Neural cell (in vitro differentiated cells): Measurements from ENCODE around the gene RGS17. TPM values are rescaled to one million over a fixed set of nuclear protein-coding genes. Genes with fewer than 3 reads are reported as not detected.

ENCODE experiments used
- H2AFZ ChIP-seq: fragments of 200-600, 300-800 bp; sonication (generic), shearing (Covaris generic); 2 replicates; pipeline ENCODE4 v1.6.0; 2014; ENCODE audit warnings: low read depth, mild to moderate bottlenecking, antibody characterized with exemption, low read length, moderate library complexity
- H3F3A ChIP-seq: fragments of 200-600 bp; shearing (Covaris generic); 2 replicates; pipeline ENCODE4 v1.6.1; 2016; ENCODE audit warnings: mild to moderate bottlenecking, moderate library complexity, mixed read lengths, antibody characterized with exemption, low read length; ENCODE audit not compliant: insufficient read depth, poor library complexity, severe bottlenecking
- H3K27ac ChIP-seq: fragments of 200-600, 300-800 bp; sonication (generic), shearing (Covaris generic); 2 replicates; pipeline ENCODE4 v1.5.1; 2014; ENCODE audit warnings: mild to moderate bottlenecking, low read length, moderate library complexity
- H3K27me3 ChIP-seq: fragments of 300-800, 200-600 bp; sonication (generic), shearing (Covaris generic); 2 replicates; pipeline ENCODE4 v1.6.0; 2014; ENCODE audit warnings: mild to moderate bottlenecking, low read depth, low read length, moderate library complexity; ENCODE audit not compliant: insufficient read depth
- H3K36me3 ChIP-seq: fragments of 300-800, 200-600 bp; sonication (generic), shearing (Covaris generic); 2 replicates; pipeline ENCODE4 v1.5.1; 2014; ENCODE audit warnings: mild to moderate bottlenecking, antibody characterized with exemption, low read length, moderate library complexity; ENCODE audit not compliant: insufficient read depth
- H3K4me2 ChIP-seq: fragments of 300-800, 200-600 bp; sonication (generic), shearing (Covaris generic); 2 replicates; pipeline ENCODE4 v1.6.0; 2014; ENCODE audit warnings: mild to moderate bottlenecking, low read length
- H3K4me3 ChIP-seq: fragments of 300-800, 200-600 bp; sonication (generic), shearing (Covaris generic); 2 replicates; pipeline ENCODE4 v1.5.1; 2014; ENCODE audit warnings: mild to moderate bottlenecking, low read length, moderate library complexity
- H3K79me2 ChIP-seq: fragments of 200-600 bp; shearing (Covaris generic); replicated peaks from 2 replicates; pipeline ENCODE4 v1.6.0; 2014; ENCODE audit warnings: mild to moderate bottlenecking, low read length, moderate library complexity; ENCODE audit not compliant: insufficient read depth
- H3K9ac ChIP-seq: fragments of 300-800, 200-600 bp; sonication (generic), shearing (Covaris generic); 2 replicates; pipeline ENCODE4 v1.6.1; 2016; ENCODE audit warnings: mild to moderate bottlenecking, low read length, mixed read lengths
- H3K9me2 ChIP-seq: fragments of 200-600 bp; shearing (Covaris generic); 2 replicates; pipeline ENCODE4 v1.6.1; 2016; ENCODE audit warnings: mild to moderate bottlenecking, low read length, mixed read lengths; ENCODE audit not compliant: insufficient read depth
- H3K9me3 ChIP-seq: fragments of 200-600, 300-800 bp; sonication (generic), shearing (Covaris generic); 2 replicates; pipeline ENCODE4 v1.6.1; 2016; ENCODE audit warnings: mild to moderate bottlenecking, mixed run types, low read length, moderate library complexity, mixed read lengths
- H4K20me1 ChIP-seq: fragments of 200-600 bp; shearing (Covaris generic); 2 replicates; pipeline ENCODE4 v1.6.1; 2016; ENCODE audit warnings: mild to moderate bottlenecking, mixed run types; ENCODE audit not compliant: insufficient read depth
- CTCF ChIP-seq: fragments of 450-650 bp; IDR thresholded peaks from 2 replicates; pipeline ENCODE4 v1.5.1; 2014; ENCODE audit warnings: antibody characterized with exemption, mild to moderate bottlenecking, moderate library complexity; ENCODE audit not compliant: poor library complexity, severe bottlenecking
- EP300 ChIP-seq: fragments of 450-650 bp; conservative IDR thresholded peaks from 2 replicates; pipeline ENCODE4 v1.6.1; 2014; ENCODE audit warnings: antibody characterized with exemption, mild to moderate bottlenecking, moderate library complexity; ENCODE audit not compliant: poor library complexity, severe bottlenecking
- EZH2 ChIP-seq: fragments of 200-600, 300-800 bp; shearing (Covaris generic), sonication (generic); IDR thresholded peaks from 2 replicates; pipeline ENCODE4 v1.6.1; 2014; ENCODE audit warnings: antibody characterized with exemption, low read length, borderline replicate concordance, mild to moderate bottlenecking; ENCODE audit not compliant: insufficient read depth, poor library complexity, severe bottlenecking
- MXI1 ChIP-seq: fragments of 450-650 bp; conservative IDR thresholded peaks from 2 replicates; pipeline ENCODE4 v1.6.1; 2014; ENCODE audit warnings: antibody characterized with exemption, mild to moderate bottlenecking; ENCODE audit not compliant: poor library complexity, severe bottlenecking
- POLR2AphosphoS5 ChIP-seq: IDR thresholded peaks from 2 replicates; pipeline ENCODE4 v1.6.1; 2012
- RAD21 ChIP-seq: fragments of 450-650 bp; conservative IDR thresholded peaks from 2 replicates; pipeline ENCODE4 v1.6.1; 2014; ENCODE audit warnings: antibody characterized with exemption, mild to moderate bottlenecking, moderate library complexity
- REST ChIP-seq: IDR thresholded peaks from 2 replicates; pipeline ENCODE4 v1.6.1; 2012; ENCODE audit warnings: borderline replicate concordance
- SMC3 ChIP-seq: fragments of 450-650 bp; conservative IDR thresholded peaks from 2 replicates; pipeline ENCODE4 v1.6.1; 2014; ENCODE audit warnings: antibody characterized with exemption, mild to moderate bottlenecking, moderate library complexity; ENCODE audit not compliant: poor library complexity
- TAF1 ChIP-seq: IDR thresholded peaks from 2 replicates; pipeline ENCODE4 v1.6.1; 2012; ENCODE audit warnings: low read depth
- polyA plus RNA-seq: library from polyadenylated mRNA; depleted of rRNA; stranded (reverse); fragments of >200 nt; gene quantifications from 2 replicates; pipeline ENCODE4 v1.2.3, GENCODE V29; 2014

RGS17 gene
- polyA plus RNA-seq, 1 donor from 2014 or later: 44.9 TPM

- H3K27ac ChIP-seq: no peak overlapping the region
- TF ChIP-seq CTCF (no peak), SMC3 (no peak), TAF1 (no peak), EP300 (no peak), REST (no peak), POLR2AphosphoS5 (no peak), EZH2 (no peak), MXI1 (no peak), RAD21 (no peak)
- H3K9ac ChIP-seq: no peak overlapping the region
- H3K9me3 ChIP-seq: no peaks in the 10 kb centered on the region
- H3K4me2 ChIP-seq: no peak overlapping the region
- H3K9me2 ChIP-seq: no peaks in the 10 kb centered on the region
- no peaks in the 10 kb centered on the region for H3K27me3 ChIP-seq
- H3K79me2 ChIP-seq: no peaks in the 10 kb centered on the region
- H3K36me3 ChIP-seq: no peaks in the 10 kb centered on the region
- H3F3A ChIP-seq: no peaks in the 10 kb centered on the region
- H3K4me3 ChIP-seq: no peak overlapping the region
- H2AFZ ChIP-seq: no peak overlapping the region
- H4K20me1 ChIP-seq: no peaks in the 10 kb centered on the region
Observed at GRCh38 chr6:153101461-153101860, 29.6 kb downstream of the RGS17 start.

GRCh38 chr6:153099636-153100035 is 31.4 kb downstream of the RGS17 start:
- Histone ChIP-seq H3K27ac (no peak overlapping the region), H3F3A (no peaks in the 10 kb centered on the region), H3K36me3 (no peaks in the 10 kb centered on the region), H3K27me3 (no peaks in the 10 kb centered on the region), H3K9me2 (no peaks in the 10 kb centered on the region), H4K20me1 (no peaks in the 10 kb centered on the region), H2AFZ (no peak overlapping the region), H3K9ac (no peak overlapping the region), H3K79me2 (no peaks in the 10 kb centered on the region), H3K4me3 (no peak overlapping the region), H3K4me2 (no peak overlapping the region), H3K9me3 (no peaks in the 10 kb centered on the region)
- TF ChIP-seq MXI1 (no peak), RAD21 (no peak), EZH2 (no peak), POLR2AphosphoS5 (no peak), CTCF (no peak), SMC3 (no peak), REST (no peak), EP300 (no peak), TAF1 (no peak)
